Fibroblast of lung (primary cell): ENCODE data around the gene MAP7D2.

Experiments used
- CTCF ChIP-seq, 2 donors: IDR thresholded peaks in 1 of 2; conservative IDR thresholded peaks in 1 of 2; 1 replicate in 1 of 2; 2 replicates in 1 of 2; pipeline ENCODE4 v1.5.1; 2011 to 2012; ENCODE audit warnings: low read length in 2 of 2, control low read depth in 1 of 2, inconsistent platforms in 1 of 2, low read depth in 1 of 2, mild to moderate bottlenecking in 1 of 2
- EZH2 ChIP-seq: IDR thresholded peaks from 2 replicates; pipeline ENCODE4 v1.5.1; 2012; ENCODE audit warnings: low read length, control low read depth, mild to moderate bottlenecking; ENCODE audit errors: missing control alignments

DNA sequence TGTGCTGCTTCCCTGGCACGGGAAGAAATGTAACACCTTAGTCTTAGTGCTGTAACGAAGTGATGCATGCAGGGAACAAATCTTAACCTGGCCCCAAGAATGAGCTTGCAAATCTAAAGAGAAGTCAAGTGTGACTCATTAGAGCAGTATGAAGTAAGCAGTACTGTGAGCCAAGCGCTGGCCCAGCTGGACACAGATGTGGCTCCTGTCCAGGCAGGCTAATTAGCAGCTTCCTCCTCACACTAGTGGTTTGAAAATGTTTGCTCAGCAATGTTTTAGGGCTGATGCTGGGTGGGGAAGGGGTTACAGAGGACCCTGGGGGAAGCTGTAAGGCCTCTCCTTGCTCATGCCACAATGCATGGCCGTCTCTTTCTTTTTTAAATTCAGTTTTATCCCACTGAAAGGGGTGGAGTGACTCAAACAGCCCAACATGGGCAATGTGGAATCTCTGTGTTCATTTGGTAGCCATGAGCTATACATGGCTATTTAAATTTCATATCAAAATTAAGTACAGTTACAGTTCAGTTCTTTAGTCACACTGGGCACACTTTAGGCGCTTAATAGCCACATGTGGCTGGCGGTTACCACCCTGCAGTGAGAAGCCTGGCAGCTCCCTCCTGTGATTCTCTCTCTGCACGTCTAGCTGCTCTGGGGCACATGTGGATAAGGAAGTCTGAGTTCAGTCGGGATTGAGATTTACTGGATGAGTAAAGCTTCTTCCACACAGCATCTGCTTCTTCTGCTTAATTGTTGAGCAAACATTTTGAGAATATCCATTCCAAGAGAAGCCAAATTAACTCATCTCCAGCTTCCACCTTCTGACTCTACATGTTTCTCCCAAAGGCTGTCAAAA is 48.8 kb downstream of the MAP7D2 start:
- TF ChIP-seq CTCF (conservative IDR thresholded peaks at IDR 0.05 in 1 of 2, IDR thresholded peaks at IDR 0.05 in 1 of 2; ENCODE audit: low read depth in 1 of 2, low read length in 2 of 2), result no peak
- no peak for TF ChIP-seq EZH2
